A549 (cell line): ENCODE results near the gene TMED8. TPM values are rescaled to one million over a fixed set of nuclear protein-coding genes. Genes with fewer than 3 reads are reported as not detected.
A peak's percentile ranks its signal among the peaks of the same experiment; 100 is the strongest.
"Not testable (repeated sequence)": the region's sequence is repeated elsewhere in the genome, so short reads cannot be mapped to it uniquely, and the experiment has no call there.

Experiments used
- ATAC-seq, 2 experiments: fragments of 200-7000 bp in 1 of 2; fragments of >200 bp in 1 of 2; cut with Nextera tagmentation in 1 of 2; cut with Tn5 transposase in 1 of 2; 3 replicates each; pipeline versions ENCODE4 v1.8.0 to v1.9.1; 2018 to 2020; ENCODE audit warnings: mild to moderate bottlenecking in 1 of 2, moderate library complexity in 1 of 2
- CTCF ChIA-PET: fragments of 300-600 bp; sonication (Branson Sonifier 250); formaldehyde crosslinking; extraction: SDS; loops from one replicate; lab custom pipeline; 2021; ENCODE audit warnings: antibody characterized with exemption, inconsistent platforms; lab: Yijun Ruan, JAX
- POLR2A ChIA-PET: fragments of 350-600 bp; formaldehyde crosslinking; extraction: SDS; loops from one replicate; lab custom pipeline; 2021; ENCODE audit warnings: antibody characterized with exemption, inconsistent platforms; lab: Yijun Ruan, JAX
- DNase-seq, 2 experiments: peaks; one replicate each; pipeline versions ENCODE4 v3.0.0 to v3.0.0-alpha.2; 2011 to 2016; ENCODE audit warnings: low read depth in 1 of 2, low spot score in 1 of 2
- FAIRE-seq: peaks from 2 replicates; lab custom pipeline; 2011; peaks lifted over from hg19 to GRCh38; lab: Jason Lieb, UNC
- H3K27ac ChIP-seq, 2 experiments: fragments of >200 bp; sonication (Bioruptor Twin); formaldehyde crosslinking; 3 replicates each; pipeline ENCODE4 v1.5.1; 2016 to 2017
- H3K4me1 ChIP-seq: fragments of >200 bp; sonication (Bioruptor Twin); formaldehyde crosslinking; 3 replicates; pipeline ENCODE4 v1.6.1; 2016
- H3K4me2 ChIP-seq: fragments of >200 bp; sonication (Bioruptor Twin); formaldehyde crosslinking; 3 replicates; pipeline ENCODE4 v1.6.1; 2016
- H3K4me3 ChIP-seq: fragments of >200 bp; sonication (Bioruptor Twin); formaldehyde crosslinking; 3 replicates; pipeline ENCODE4 v1.5.1; 2016
- H3K9me3 ChIP-seq: fragments of >200 bp; sonication (Bioruptor Twin); formaldehyde crosslinking; 3 replicates; pipeline ENCODE4 v1.6.1; 2016
- ATOH8 ChIP-seq: fragments of 250-450 bp; sonication (Bioruptor Pico); IDR thresholded peaks from 2 replicates; pipeline ENCODE4 v1.5.0; 2020; ENCODE audit warnings: low read depth, mild to moderate bottlenecking, moderate library complexity
- CHD4 ChIP-seq: fragments of 200-600 bp; sonication (generic); IDR thresholded peaks from 2 replicates; pipeline ENCODE4 v1.6.1; 2016; ENCODE audit warnings: antibody characterized with exemption, mild to moderate bottlenecking, borderline replicate concordance
- ESRRA ChIP-seq: fragments of 150-350 bp; IDR thresholded peaks from 2 replicates; pipeline ENCODE4 v1.6.1; 2014; ENCODE audit warnings: mild to moderate bottlenecking, low read length, borderline replicate concordance
- HOXB13 ChIP-seq: fragments of 250-450 bp; sonication (Bioruptor Pico); IDR thresholded peaks from 2 replicates; pipeline ENCODE4 v1.5.0; 2020; ENCODE audit warnings: low read depth, mild to moderate bottlenecking, moderate library complexity
- MYC ChIP-seq: IDR thresholded peaks from 2 replicates; pipeline ENCODE4 v1.6.1; 2012; ENCODE audit warnings: mild to moderate bottlenecking, inconsistent platforms, low read length, improper control_type of control experiment, borderline replicate concordance
- PBX3 ChIP-seq: IDR thresholded peaks from 2 replicates; pipeline ENCODE4 v1.6.1; 2012
- RAD21 ChIP-seq, 2 experiments: fragments of >200 bp in 1 of 2; sonication (Bioruptor Twin) in 1 of 2; formaldehyde crosslinking in 1 of 2; IDR thresholded peaks in 1 of 2; conservative IDR thresholded peaks in 1 of 2; 2 replicates in 1 of 2; 3 replicates in 1 of 2; pipeline ENCODE4 v1.6.1; 2012 to 2018; ENCODE audit warnings: inconsistent platforms in 1 of 2
- RARB ChIP-seq: fragments of 250-450 bp; sonication (Bioruptor Pico); IDR thresholded peaks from 2 replicates; pipeline ENCODE4 v1.8.0; 2021; ENCODE audit warnings: mild to moderate bottlenecking, moderate library complexity
- RFX5 ChIP-seq: fragments of 450-650 bp; IDR thresholded peaks from 2 replicates; pipeline ENCODE4 v1.7.1; 2014; ENCODE audit warnings: antibody characterized with exemption, mild to moderate bottlenecking, moderate library complexity
- SMC3 ChIP-seq: fragments of >200 bp; sonication (Bioruptor Twin); formaldehyde crosslinking; IDR thresholded peaks from 3 replicates; pipeline ENCODE4 v1.6.1; 2018; ENCODE audit warnings: inconsistent platforms
- ZNF302 ChIP-seq: fragments of 250-450 bp; sonication (Bioruptor Pico); IDR thresholded peaks from 2 replicates; pipeline ENCODE4 v1.9.0; 2021; ENCODE audit warnings: inconsistent platforms, mild to moderate bottlenecking, moderate library complexity
- ZSCAN20 ChIP-seq: fragments of 250-450 bp; sonication (Bioruptor Pico); IDR thresholded peaks from 2 replicates; pipeline ENCODE4 v1.8.0; 2022; ENCODE audit warnings: mild to moderate bottlenecking, moderate library complexity
- WGBS: methylation state at CpG from one replicate; pipeline ENCODE4 v1.1.6; 2017; ENCODE audit errors: missing lambda C conversion rate; 5-methylcytosine and 5-hydroxymethylcytosine counted together
- polyA plus RNA-seq, 4 experiments: library from polyadenylated mRNA; depleted of rRNA in 3 of 4; stranded (reverse); fragments of >200 nt; fragmentation: RNase III in 1 of 4; extraction: RNeasy Plus Mini Kit Qiagen cat#74134 plus additional on column Dnase treatment in 1 of 4; gene quantifications; 2 replicates in 3 of 4; 3 replicates in 1 of 4; pipeline ENCODE4 v1.2.3, GENCODE V29; 2011 to 2017
- TF ChIP-seq, protein P1 (sequence below): fragments of 450-650 bp; IDR thresholded peaks from 2 replicates; pipeline ENCODE4 v1.6.1; 2014; ENCODE audit warnings: antibody characterized with exemption
- TF ChIP-seq, protein P2 (sequence below): fragments of >200 bp; sonication (Bioruptor Twin); formaldehyde crosslinking; IDR thresholded peaks from 3 replicates; pipeline ENCODE4 v1.5.1; 2016

TMED8 gene
- polyA plus RNA-seq, 2 of the 4 experiments (the other 2 are of a cell fraction) = 8.8 to 13.9 TPM

GRCh38 chr14:77416836-77417235, 39.9 kb upstream of the TMED8 start:
- 84% methylated on average over 8 of the region's 8 CpGs for WGBS
- DNase-seq (no peak), FAIRE-seq (no peak), ATAC-seq (no peak)
- Histone ChIP-seq H3K4me2 (no peak overlapping the region), H3K27ac (no peak overlapping the region), H3K4me1 (no peaks in the 10 kb centered on the region), H3K4me3 (no peak overlapping the region), H3K9me3 (peaks cover 13% of the 10 kb centered on the region; the same call in 1 of the 3 replicates)
- CTCF ChIA-PET = no interaction called here
- POLR2A ChIA-PET = no interaction called here
- TF ChIP-seq, protein P1, sequence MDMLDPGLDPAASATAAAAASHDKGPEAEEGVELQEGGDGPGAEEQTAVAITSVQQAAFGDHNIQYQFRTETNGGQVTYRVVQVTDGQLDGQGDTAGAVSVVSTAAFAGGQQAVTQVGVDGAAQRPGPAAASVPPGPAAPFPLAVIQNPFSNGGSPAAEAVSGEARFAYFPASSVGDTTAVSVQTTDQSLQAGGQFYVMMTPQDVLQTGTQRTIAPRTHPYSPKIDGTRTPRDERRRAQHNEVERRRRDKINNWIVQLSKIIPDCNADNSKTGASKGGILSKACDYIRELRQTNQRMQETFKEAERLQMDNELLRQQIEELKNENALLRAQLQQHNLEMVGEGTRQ = no peak
- TF ChIP-seq MYC = no peak
- TF ChIP-seq PBX3 = no peak
- no peak for TF ChIP-seq RARB
- TF ChIP-seq ESRRA = no peak
- TF ChIP-seq ZSCAN20 (CRISPR knock-in tag) = no peak
- no peak for TF ChIP-seq ZNF302 (CRISPR knock-in tag)
- no peak for TF ChIP-seq HOXB13 (CRISPR knock-in tag)
- no peak for TF ChIP-seq ATOH8 (CRISPR knock-in tag)
- TF ChIP-seq CHD4 = no peak

- DNase-seq, H3K4me2 ChIP-seq, H3K4me1 ChIP-seq, CTCF ChIA-PET, ATAC-seq, H3K27ac ChIP-seq, POLR2A ChIA-PET, FAIRE-seq, H3K4me3 ChIP-seq: not testable (repeated sequence)
- H3K9me3 ChIP-seq = peaks cover 13% of the 10 kb centered on the region; the same call in 1 of the 3 replicates
- WGBS = 100% methylated on average over 2 of the region's 3 CpGs
Observed at GRCh38 chr14:77416098-77416497, 39.2 kb upstream of the TMED8 start.

DNA sequence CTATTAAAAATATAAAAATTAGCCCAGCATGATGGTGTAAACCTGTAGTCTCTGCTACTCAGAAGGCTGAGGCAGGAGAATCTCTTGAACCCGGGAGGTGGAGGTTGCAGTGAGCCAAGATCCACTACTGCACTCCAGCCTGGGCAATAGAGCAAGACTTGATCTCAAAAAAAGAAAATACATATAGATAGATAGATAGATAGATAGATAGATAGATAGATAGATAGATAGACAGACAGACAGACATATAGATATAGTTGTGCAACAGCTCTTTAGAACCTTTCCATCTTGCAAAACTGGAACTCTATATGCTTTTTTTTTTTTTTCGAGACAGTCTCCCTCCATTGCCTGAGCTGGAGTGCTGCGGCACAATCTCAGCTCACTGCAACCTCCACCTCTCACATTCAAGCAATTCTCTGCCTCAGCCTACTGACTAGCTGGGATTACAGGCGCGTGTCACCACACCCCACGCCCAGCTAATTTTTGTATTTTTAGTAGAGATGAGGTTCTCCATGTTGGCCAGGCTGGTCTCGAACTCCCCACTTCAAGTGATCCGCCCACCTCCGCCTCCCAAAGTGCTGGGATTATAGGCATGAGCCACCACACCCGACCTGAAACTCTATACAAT, 38.6 kb upstream of the TMED8 start:
- H3K27ac ChIP-seq, H3K4me3 ChIP-seq, H3K4me2 ChIP-seq, POLR2A ChIA-PET, FAIRE-seq, ATAC-seq, H3K4me1 ChIP-seq, DNase-seq: not testable (repeated sequence)
- CTCF ChIA-PET = interaction anchor here (0.6 to 1.1 kb wide), 2 partner anchors 22 to 275 kb away, joined by 3 read pairs; no protein-coding TSS in a partner anchor
- WGBS = 79% methylated on average over 10 of the region's 10 CpGs
- peaks cover 13% of the 10 kb centered on the region; the same call in 1 of the 3 replicates for H3K9me3 ChIP-seq

DNA sequence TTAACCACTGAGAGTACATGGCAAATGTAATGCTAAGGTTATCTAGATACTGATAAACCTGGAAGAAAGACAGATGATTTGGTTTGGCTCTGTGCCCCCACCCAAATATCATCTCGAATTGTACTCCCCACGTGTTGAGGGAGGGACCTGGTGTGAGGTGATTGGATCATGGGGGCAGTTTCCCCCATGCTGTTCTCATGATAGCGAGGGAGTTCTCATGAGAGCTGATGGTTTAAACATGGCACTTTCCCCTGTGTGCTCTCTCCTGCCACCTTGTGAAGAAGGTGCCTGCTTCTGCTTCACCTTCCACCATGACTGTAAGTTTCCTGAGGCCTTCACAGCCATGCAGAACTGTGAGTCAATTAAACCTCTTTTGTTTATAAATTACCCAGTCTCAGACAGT, 32.2 kb upstream of the TMED8 start:
- ATAC-seq = peak; percentile 71 to 93; a peak in 5 of 6 replicates
- peak; percentile 18 for FAIRE-seq
- Histone ChIP-seq H3K9me3 (no peaks in the 10 kb centered on the region), H3K4me1 (no peaks in the 10 kb centered on the region), H3K4me2 (no peak overlapping the region), H3K27ac (no peak overlapping the region), H3K4me3 (no peak overlapping the region)
- peak in 1 of 2 experiments; percentile 64 for DNase-seq
- 23% methylated on average over 3 of the region's 3 CpGs for WGBS
- TF ChIP-seq, protein P2, sequence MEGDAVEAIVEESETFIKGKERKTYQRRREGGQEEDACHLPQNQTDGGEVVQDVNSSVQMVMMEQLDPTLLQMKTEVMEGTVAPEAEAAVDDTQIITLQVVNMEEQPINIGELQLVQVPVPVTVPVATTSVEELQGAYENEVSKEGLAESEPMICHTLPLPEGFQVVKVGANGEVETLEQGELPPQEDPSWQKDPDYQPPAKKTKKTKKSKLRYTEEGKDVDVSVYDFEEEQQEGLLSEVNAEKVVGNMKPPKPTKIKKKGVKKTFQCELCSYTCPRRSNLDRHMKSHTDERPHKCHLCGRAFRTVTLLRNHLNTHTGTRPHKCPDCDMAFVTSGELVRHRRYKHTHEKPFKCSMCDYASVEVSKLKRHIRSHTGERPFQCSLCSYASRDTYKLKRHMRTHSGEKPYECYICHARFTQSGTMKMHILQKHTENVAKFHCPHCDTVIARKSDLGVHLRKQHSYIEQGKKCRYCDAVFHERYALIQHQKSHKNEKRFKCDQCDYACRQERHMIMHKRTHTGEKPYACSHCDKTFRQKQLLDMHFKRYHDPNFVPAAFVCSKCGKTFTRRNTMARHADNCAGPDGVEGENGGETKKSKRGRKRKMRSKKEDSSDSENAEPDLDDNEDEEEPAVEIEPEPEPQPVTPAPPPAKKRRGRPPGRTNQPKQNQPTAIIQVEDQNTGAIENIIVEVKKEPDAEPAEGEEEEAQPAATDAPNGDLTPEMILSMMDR = peak; percentile 45
- peak; percentile 40 for TF ChIP-seq SMC3
- peak in 1 of 2 experiments; percentile 27; a peak in 2 of 5 replicates for TF ChIP-seq RAD21 (conservative IDR thresholded peaks at IDR 0.05 in 1 of 2, IDR thresholded peaks at IDR 0.05 in 1 of 2)
- no peak for TF ChIP-seq RFX5
- CTCF ChIA-PET = interaction anchor here (0.7 to 2.3 kb wide), 9 partner anchors 10 to 259 kb away, joined by 3 to 10 read pairs (median 4); no protein-coding TSS in a partner anchor
- POLR2A ChIA-PET = no interaction called here
